NCI-H1930 (cell line): ENCODE results near the gene DDN.
A peak's percentile ranks its signal among the peaks of the same experiment; 100 is the strongest.

Experiments
- DNase-seq, 2 experiments: peaks; one replicate each; lab custom pipeline; 2025; lab: John Stamatoyannopoulos, UW

DDN gene

DNA sequence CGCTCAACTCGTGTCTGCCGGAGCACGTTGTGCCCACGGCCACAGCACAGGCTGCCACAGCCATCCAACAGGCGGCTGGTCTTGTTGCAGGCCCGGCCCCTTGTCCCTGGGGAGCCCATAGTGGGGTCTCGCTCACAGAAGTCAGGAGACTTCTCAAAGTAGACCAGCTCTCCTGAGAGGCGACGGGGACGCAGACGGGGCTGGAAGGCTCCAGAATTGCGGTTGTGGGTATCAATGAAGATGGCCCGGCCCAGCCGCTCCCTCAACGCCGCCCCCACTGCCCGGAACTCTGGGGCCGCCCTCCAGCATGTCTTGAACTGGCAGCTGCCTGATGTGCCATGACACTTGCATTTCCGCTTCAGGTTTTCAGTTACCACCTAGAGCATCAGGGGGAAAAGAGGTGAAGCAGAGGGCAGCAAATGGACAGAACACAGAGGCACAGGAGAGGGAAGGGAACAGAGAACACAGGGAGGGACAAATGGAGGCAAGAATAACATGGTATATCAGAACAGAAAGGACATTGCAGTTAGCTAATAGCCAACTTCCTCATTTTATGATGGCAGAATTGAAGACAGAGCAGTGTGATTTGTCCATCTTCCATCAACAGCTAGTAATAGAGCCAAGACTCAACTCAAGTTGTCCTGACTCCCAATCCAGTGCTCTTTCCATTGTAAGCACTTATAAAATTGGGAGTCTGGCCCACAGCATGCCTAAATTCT lies 32.8 kb downstream of the DDN start:
- no peak for DNase-seq

DNA sequence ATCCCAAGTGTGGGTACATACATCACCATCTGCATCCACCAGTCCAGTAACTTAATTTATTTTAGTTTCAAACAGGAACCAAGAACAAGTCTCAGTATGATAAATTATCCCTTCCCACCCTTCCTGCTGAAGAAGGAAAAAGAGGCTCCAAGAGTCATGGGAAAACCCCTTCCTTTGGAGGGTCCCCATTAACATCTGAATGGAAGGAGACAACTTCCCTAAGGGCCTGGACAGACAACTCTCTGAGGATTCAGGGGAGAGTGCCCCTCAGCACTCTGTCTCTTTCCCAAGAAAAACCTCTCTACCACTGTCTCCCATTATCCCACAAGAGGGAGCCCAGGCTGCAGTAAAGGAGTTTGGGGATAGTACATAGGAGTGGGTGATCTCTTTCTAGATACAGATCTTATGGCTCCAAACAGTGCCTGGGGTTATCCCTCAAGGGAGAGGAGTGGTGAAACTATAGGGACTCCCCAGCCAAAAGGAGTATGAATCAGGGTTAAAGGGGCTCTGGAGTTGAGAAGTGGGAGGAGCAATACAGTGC lies 33.8 kb downstream of the DDN start:
- DNase-seq, result peak in 1 of 2 experiments; percentile 26

DNA sequence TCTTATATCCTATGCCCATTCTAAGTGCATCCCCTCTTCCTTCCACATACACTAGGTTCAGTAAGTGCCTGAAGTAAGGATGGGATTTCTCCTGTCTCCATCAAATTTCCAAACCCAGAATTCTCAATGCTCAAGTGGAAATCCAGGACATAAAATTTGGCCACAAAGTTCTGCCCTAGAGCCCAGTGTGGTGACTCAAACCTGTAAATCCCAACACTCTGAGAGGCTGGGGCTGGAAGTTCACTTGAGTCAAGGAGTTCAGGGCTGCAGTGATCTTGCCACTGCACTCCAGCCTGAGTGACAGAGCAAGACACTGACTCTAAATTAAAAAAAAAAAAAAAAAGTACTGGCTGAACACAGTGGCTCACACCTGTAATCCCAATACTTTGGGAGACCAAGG lies 37.4 kb downstream of the DDN start:
- DNase-seq, result no peak

DNA sequence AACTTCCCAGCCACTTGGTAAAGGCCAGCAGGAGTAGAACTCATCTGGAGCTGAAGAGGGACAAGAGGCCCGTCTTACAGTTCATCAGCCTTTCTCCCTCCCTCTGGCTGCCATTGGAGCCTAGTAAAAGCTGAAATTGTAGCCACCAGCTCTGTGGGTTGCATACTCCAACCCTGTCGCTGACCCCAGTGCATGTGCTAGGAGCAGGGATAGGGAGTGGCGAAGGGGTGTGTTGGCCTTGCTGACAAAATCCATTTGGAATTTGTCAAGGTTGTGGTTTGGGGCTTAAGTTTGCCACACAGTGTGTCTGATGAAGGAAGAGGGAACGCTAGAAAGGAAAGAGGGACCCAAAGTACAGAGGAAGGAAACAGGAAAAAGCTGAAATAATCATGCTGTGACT lies 37.8 kb downstream of the DDN start:
- DNase-seq, result no peak

DNA sequence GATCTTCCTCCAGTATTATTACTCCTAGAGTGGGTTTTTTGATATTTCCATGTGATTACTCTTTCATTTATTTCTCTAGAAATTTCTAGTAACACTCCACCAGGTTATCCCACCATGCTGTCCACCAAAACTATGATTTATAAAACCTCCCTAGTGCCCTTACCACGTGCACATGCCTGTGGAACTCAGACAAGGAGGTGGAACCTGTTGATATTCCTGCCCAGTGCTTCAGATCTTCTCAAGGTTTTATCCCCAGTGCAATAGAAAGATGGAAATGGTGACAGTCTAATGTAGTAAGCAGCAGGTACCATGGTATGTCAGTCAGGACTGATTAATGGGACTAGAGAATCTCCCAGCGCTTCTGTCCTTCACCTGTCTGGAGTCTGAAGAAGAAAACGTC lies 38.3 kb downstream of the DDN start:
- DNase-seq, result no peak

DNA sequence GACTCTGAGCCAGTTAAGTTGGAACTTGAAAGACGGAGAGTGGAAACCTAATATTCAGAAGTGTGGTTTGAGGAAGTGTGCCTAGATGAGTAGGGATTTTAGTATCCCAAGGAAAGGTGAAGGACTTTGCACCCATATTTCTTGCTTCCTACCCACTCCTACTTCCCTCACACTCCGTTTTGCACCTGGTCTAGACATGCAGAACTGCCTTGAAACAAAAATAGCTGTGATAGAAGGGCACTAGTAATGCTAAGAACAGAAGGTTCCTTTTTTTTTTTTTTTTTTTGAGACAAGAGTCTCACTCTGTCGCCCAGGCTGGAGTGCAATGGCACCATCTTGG lies 41.2 kb downstream of the DDN start:
- no peak for DNase-seq

DNA sequence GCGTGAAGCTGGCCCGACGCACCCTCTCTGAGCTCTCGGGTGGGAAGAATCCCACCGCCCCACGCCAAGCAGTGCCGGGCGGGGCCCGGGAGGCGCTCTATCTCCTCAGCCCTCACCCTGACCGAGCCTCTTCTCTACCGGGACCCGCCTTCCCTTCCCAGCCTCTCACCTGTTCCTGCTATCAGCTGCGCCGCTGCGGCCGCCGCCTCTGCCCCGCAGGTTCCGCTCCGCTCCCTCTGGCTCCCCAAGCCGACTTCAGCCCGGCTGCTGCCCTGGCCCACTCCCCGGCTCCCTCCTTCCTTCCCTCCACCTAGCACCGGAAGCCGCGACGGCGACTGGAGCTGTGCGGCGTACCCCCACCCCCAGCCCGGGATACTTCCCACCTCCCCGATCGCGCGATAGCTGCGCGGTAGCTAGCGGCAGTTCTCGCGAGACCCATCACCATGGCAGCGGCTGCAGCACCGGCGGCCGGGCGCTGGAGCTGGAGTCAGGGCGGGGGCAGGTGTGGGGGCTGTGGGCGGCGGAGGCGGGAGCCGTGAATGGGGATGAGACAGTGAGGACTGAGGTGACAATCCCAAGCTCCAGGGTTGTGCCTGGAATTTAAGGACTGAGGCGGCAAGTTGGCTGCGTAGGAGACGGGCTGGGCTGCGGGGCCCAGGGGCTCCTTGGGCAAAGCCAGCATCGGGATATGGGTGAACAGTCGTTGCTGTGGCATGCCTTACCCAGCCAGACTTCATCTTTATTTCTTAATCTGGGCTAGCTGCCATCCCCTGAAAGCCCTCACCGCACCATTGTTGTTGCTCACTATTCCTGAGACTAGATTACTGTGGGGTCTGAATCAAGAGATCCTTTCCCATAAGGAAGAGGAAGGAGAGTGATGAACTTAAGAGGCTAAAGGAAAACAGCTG lies 41.8 kb downstream of the DDN start, which contains the start of gene ARF3:
ARF3 (minus strand) TSS at position 347 of the 908 bp plus-strand sequence. CDS start 16,392 bp downstream, outside the sequence.
- DNase-seq, result peak; percentile 91 to 96

DNA sequence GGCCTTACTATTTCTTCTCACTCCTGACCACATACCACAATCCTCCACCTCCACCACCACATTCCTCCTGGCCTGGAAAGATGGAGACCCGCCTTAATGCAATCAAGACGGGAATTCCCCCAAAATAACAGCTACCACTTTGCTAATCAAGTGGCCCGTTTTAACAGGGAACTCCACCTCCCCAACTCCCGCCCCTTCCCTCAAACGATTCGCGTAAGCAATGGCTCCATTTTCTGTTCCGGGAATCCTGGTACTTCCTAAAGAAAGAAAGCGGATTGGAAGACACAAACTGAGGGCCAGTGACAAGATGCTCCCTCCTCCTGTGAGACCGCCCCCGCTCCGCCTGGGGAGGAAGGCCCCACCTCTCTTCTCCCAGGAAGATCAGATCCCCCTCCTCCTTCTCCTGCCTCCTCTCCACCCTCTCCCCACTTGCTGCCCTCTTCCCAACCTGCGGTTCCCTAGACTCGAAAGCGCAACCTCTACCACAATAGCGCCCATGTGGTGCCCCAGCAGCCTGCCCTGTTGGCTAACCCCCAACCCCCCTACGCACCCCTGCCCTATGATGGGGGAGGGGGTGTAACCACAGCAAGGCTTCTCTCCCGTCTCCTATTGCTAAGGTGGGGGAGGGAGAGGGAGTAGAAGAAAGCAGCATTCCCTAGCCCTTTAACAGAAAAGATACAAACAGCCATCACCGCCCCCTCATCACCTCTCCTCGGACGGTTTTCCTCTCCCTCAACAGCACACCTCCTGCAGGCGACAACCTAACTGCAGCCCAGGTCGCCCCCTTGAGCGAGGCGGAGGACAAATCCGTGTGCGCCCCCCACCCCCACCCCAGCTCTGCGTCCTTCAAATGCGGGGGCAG lies 42.7 kb downstream of the DDN start:
- no peak for DNase-seq

DNA sequence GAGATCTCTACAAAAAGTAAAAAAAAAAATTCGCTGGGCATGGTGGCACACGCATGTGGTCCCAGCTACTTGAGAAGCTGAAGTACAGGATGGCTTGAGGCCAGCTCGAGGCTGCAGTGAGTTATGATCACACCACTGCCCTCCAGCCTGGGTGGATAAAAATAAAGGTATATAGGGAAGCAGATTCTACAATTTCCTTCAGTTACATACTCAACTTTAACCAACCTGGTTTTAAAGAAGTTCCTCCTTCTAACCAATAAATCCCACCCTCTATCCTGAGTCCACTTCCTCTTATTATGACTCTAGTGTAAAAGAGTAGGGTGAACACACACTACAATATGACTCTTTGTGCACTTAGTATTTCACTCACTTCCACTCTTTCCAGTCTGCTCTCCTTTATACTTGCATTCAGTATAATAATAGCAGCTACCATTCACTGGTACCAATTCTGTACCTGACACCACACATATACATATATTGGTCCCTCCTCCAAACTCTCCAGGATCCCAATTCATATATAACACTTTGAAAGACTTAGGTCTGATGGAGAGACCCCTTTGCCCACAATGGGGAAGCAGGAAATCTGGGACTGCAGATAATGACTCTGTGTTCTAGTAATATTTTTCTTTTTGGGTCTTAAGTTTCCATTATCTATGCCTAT lies 44.2 kb downstream of the DDN start:
- DNase-seq, result no peak

DNA sequence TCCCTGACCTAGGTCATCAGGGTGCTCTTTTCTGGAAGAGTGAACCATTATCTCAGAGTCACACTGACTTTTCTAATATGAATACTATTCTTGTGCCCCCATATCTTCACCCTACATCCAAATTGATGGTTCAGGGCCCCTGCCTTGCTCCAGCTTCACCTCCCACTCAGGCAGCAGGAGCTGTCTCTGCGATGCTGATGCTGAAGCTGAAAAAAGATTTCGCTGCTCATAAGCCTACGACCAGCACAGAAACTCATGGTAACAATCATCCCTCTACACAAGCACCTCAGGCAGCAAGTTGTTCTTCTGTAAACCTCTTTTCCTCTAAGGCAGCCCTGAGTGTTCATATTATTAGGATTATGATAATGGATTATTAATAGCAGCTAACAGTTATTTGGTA lies 45.1 kb downstream of the DDN start:
- DNase-seq, result no peak

DNA sequence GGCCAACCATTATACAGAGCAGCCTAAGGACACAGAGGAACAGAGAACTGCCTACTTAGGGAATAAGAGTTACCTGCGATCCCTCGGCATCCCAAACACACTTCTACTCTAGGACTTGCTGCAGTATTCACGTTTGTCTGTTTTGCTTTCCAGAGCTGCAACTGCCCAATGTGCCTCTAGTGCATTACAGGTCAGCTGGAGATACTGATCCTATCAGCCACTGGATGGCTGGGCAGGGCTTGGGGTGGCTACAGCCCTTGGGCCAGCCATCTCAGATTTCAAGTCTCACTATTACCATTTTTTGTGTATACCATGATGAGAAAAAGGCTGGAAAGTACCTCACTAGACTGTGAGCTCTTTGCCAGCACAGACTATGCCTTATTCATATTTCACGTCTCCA lies 46.5 kb downstream of the DDN start:
- DNase-seq, result no peak

DNA sequence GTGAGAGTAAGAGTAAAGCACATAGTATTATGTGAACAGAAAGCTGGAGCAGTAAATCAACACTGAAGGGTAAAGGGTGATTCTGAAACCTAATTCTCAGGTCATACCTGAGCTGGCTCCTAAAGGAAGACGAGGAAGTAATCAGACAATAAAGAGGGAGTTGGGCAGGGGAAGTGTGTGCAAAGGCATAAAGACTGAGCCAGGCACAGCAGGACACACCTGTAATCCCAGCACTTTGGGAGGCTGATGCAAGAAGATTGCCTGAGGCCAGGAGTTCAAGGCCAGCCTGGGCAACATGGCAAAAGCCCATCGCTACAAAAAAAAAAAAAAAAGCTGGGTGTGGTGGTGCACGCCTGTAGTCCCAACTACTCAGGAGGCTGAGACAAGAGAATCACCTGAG lies 51.4 kb downstream of the DDN start:
- no peak for DNase-seq

DNA sequence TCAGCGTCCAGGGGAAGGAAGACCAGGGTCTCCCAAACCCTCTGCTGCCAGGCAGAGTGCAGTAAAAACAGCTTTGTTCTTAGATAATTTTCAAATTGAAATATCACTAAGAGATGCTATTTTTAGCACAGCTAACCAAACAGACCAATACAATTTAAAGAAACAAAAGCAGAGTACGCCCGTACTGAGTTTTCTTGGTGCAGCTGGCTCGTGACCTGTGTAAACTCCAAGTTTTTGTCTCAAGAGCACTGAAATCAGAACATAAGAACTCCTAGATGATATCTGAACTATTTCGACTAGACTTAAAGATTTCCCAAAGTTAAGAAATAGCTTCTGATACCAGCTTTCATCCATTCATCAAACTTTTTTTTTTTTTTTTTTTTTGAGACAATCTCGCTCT lies 52.2 kb downstream of the DDN start:
- no peak for DNase-seq

DNA sequence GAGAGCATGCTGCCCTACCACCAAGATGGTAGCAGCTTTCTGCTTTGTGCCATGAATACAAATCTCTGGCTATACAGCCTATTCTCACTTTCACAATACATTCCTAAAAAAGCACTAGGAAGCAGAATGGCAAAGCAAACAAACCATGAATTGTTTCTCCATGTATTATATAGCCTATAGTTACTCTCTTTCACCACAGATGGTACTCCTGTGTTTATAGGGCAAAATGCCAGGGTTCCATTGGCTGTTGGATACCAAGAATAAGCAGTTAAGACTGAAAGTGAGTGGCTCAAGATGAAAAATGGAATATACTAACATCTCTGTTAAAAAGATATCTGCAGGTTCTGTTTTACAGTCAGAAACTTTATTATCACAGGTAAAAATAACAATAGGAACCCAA lies 53.0 kb downstream of the DDN start:
- DNase-seq, result no peak
